HUDEP-2 (cell line): ENCODE data around the gene LRMDA.

Source experiments
- DNase-seq, 76 experiments: peaks; one replicate each; lab custom pipeline; 2025; ENCODE audit not compliant: unreplicated experiment in 76 of 76; lab: John Stamatoyannopoulos, UW

Gene LRMDA

DNA sequence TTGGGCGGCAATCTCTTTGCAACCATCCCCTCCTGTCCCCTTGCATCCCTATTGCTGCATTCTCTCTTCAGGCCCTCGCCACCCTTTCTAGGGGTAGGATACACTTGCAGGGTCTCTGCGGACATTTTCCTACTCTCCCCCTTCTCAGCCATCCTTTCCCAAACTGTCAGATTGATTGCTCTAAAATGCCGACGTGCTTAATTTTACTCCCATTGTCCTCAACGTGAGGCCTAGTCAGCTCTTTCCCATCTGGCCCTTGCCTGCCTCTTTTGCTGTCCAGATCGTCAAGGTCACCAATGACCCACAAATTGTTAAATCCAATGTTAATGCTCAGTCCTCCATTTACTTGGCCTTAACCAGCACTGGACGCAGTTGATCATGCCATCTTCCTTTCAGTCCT lies 12.7 kb upstream of the LRMDA start:
- DNase-seq = no peak

DNA sequence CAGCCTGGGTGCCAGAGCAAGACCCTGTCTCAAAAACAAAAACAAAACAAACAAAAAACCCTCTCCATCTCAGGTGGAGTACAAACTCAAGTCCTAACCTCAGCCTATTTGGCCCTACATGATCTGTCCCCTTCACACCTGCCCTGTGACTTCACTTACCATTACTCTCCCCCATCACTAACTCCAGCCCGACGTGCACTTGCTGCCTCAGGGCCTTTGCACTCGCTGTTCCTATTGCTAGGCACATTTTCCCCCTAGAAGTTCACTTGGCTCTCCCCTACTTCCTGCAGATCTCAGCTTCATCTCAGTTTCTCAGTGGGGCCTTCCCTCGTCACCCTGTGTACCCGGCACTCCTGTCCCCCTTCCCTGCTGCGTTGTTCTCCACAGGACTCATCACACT lies 8.5 kb upstream of the LRMDA start:
- no peak for DNase-seq

DNA sequence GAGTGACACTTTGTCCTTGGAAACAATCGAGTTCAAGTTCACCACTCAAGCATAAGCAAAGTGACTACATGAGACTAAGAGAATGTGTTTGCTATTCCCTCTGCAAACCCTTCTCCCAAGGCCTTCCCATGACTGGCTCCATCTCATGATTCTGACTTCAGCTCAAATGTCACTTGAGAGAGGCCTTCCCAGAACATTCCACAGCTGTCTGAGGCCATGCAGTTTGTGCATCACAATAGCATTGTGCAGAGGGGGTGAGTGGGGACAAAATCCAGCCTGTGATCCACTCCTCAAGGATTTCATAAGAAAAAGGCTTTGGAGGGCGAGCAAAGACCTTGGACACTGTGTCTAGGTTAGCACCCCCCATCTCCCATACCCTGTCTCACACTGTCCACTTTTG lies 6.9 kb upstream of the LRMDA start:
- DNase-seq = no peak

DNA sequence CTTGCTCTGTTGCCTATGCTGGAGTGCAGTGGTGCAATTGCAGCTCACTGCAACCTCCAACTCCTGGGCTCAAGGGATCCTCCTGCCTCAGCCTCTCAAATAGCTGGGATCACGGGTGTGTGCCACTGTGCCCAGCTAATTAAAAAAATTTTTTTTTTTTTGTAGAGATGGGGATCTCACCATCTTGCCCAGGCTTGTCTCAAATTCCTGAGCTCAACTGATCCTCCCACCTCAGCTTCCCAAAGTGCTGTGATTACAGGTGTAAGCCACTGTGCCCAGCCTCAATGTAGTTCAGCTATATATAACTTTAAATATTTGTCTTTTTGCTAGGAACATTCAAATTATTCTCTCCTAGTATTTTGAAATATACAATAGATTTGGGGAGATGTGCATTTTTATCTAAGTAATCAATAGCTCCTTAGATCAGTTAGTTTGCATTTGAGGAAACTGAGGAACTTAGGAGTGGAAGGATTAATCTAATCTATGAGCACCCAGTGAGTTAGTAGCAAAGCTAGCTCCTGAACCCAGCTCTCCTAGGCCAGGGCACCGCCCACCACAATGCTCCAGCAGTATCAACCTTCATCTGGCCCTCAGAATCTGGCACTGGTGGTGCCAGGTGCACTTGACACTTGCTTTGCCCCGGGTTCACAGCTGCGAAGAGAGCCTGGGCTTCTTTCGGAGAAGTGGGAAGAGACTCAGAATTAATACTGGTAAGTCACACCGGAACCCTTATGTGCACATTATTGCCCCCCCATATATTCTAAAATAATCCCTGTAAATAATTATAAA lies 5.9 kb upstream of the LRMDA start:
- no peak for DNase-seq

- DNase-seq = no peak
Observed at GRCh38 chr10:75426880-75427279, 4.5 kb upstream of the LRMDA start.

- no peak for DNase-seq
Observed at GRCh38 chr10:75427951-75428350, 3.5 kb upstream of the LRMDA start.

GRCh38 chr10:75428434-75429158 lies 2.8 kb upstream of the LRMDA start:
- DNase-seq = peak in 2 of 76 experiments; percentile 7 to 12

GRCh38 chr10:75429159-75429827 lies 2.1 kb upstream of the LRMDA start:
- DNase-seq = peak in 3 of 76 experiments; percentile 6 to 15 (median 14)

GRCh38 chr10:75430000-75430763 lies 1.2 kb upstream of the LRMDA start:
- peak in 45 of 76 experiments; percentile 6 to 67 (median 30) for DNase-seq

- no peak for DNase-seq
Observed at GRCh38 chr10:75432176-75432575, 752 bp downstream of the LRMDA start.

DNA sequence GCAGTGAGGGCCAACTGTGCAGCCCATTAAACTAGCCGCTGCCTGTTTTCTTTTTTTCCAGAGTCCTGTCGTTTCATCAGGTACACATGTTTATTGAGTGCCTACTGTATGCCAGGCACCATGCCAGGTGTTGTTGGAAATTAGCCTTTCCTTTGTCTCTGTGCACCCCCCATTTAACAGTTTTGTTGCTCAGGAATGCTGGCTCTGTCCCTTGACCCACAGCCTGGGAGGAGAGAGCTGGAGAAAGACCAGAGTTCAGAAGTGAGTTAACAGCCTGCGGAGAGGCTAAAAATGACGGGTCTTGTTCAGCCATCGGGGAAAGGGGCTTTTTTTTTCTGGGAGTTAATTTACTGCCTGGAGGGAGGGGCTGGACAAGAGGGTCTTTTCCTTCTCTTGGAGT lies 1.3 kb downstream of the LRMDA start:
- DNase-seq = no peak

- no peak for DNase-seq
Observed at GRCh38 chr10:75433216-75433615, 1.8 kb downstream of the LRMDA start.

GRCh38 chr10:75434291-75434690 lies 2.9 kb downstream of the LRMDA start:
- no peak for DNase-seq

GRCh38 chr10:75435291-75435690 lies 3.9 kb downstream of the LRMDA start:
- peak in 1 of 76 experiments; percentile 3 for DNase-seq

- DNase-seq = no peak
Observed at GRCh38 chr10:75436896-75437295, 5.5 kb downstream of the LRMDA start.

DNA sequence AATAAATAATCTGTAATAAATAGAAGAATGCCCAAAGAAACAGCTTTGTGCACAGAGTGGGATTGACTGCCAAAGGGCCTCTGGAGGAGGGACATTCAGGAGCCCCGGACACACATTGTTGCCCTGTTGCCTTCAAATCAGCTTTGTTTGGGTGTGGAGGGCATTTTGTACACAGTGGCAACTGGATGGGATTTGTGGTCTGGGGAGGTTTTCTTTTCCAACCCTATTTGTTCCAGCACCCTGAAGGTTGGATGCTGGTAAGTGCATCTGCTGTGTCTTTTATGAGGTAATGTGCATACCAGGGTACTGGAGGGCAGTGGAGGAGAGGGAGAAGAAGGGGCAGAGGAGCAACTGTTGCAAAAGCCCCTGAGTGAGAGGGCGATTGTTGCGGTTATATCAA lies 6.3 kb downstream of the LRMDA start:
- no peak for DNase-seq

DNA sequence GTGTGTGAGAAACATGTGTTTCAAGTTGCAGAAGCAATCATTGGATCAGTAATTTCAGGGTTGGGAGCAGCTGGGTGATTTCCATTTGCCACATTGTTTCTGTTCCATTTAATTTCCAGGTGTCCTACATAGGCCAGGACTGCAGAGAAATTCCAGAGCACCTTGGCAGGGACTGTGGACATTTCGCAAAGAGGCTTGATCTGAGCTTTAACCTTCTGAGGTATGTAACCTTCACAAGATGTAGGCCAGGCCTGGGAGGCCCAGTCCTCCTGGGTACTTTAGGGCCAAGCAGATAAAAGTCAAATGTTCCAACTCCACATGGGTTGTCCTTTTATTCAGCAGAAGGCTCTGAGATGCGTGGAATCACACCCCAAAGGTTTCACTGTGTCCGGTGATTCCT lies 6.9 kb downstream of the LRMDA start:
- no peak for DNase-seq

- DNase-seq = no peak
Observed at GRCh38 chr10:75439811-75440210, 8.4 kb downstream of the LRMDA start.

- DNase-seq = no peak
Observed at GRCh38 chr10:75440271-75440793, 8.9 kb downstream of the LRMDA start.

- DNase-seq = no peak
Observed at GRCh38 chr10:75441196-75441595, 9.8 kb downstream of the LRMDA start.

DNA sequence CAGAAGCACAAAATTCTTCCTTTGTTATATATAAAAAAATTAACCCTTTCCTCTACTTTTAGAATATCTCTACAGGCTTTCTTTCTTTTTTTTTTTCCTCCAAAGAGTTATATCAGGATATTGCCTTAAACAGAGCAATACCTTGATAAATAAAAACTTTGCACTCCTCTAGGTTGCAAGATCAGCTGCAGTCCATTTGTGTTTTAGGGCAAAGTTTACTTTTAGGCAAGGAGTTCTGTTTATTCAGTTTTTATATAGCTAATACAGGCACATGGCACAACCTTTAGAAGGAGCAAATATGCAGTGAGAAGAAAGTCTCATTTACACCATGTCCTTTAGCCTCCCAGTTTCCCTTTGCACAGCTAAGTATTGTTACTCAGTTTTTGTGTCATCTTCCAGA lies 10.3 kb downstream of the LRMDA start:
- DNase-seq = no peak
